ENCODE results near the gene RPS16. TPM values are rescaled to one million over a fixed set of nuclear protein-coding genes. Genes with fewer than 3 reads are reported as not detected.
"Not testable (repeated sequence)": the region's sequence is repeated elsewhere in the genome, so short reads cannot be mapped to it uniquely, and the experiment has no call there.

Gene RPS16
- total RNA-seq, 1 donor from 2014 or later: 1,721 TPM

- Histone ChIP-seq H3K4me3 (ENCODE audit: low read depth, low read length) (no peak overlapping the region), H3K36me3 (ENCODE audit: control insufficient read depth, insufficient read depth, low read length) (peaks cover 1% of the 10 kb centered on the region), H3K27me3 (ENCODE audit: control insufficient read depth, insufficient read depth, low read length) (no peaks in the 10 kb centered on the region)
- no peak for DNase-seq (ENCODE audit: low read depth)
- TF ChIP-seq, protein P1, sequence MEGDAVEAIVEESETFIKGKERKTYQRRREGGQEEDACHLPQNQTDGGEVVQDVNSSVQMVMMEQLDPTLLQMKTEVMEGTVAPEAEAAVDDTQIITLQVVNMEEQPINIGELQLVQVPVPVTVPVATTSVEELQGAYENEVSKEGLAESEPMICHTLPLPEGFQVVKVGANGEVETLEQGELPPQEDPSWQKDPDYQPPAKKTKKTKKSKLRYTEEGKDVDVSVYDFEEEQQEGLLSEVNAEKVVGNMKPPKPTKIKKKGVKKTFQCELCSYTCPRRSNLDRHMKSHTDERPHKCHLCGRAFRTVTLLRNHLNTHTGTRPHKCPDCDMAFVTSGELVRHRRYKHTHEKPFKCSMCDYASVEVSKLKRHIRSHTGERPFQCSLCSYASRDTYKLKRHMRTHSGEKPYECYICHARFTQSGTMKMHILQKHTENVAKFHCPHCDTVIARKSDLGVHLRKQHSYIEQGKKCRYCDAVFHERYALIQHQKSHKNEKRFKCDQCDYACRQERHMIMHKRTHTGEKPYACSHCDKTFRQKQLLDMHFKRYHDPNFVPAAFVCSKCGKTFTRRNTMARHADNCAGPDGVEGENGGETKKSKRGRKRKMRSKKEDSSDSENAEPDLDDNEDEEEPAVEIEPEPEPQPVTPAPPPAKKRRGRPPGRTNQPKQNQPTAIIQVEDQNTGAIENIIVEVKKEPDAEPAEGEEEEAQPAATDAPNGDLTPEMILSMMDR (IDR thresholded peaks at IDR 0.05; ENCODE audit: insufficient read depth, low read length, poor library complexity, severe bottlenecking): no peak
Observed at GRCh38 chr19:39479916-39480315, 44.2 kb upstream of the RPS16 start.

- H3K27me3 ChIP-seq (ENCODE audit: control insufficient read depth, insufficient read depth, low read length); H3K36me3 ChIP-seq (ENCODE audit: control insufficient read depth, insufficient read depth, low read length); H3K4me3 ChIP-seq (ENCODE audit: low read depth, low read length); DNase-seq (ENCODE audit: low read depth): not testable (repeated sequence)
Observed at GRCh38 chr19:39479319-39479801, 43.6 kb upstream of the RPS16 start.

- no peak for DNase-seq (ENCODE audit: low read depth)
- H3K27me3 ChIP-seq (ENCODE audit: control insufficient read depth, insufficient read depth, low read length): no peaks in the 10 kb centered on the region
- peaks cover 4% of the 10 kb centered on the region for H3K36me3 ChIP-seq (ENCODE audit: control insufficient read depth, insufficient read depth, low read length)
- H3K4me3 ChIP-seq (ENCODE audit: low read depth, low read length): no peak overlapping the region
- TF ChIP-seq, protein P1 (IDR thresholded peaks at IDR 0.05; ENCODE audit: insufficient read depth, low read length, poor library complexity, severe bottlenecking): no peak
Observed at GRCh38 chr19:39475748-39476147, 40.0 kb upstream of the RPS16 start.

- DNase-seq (ENCODE audit: low read depth): no peak
- Histone ChIP-seq H3K27me3 (ENCODE audit: control insufficient read depth, insufficient read depth, low read length) (no peaks in the 10 kb centered on the region), H3K4me3 (ENCODE audit: low read depth, low read length) (no peak overlapping the region), H3K36me3 (ENCODE audit: control insufficient read depth, insufficient read depth, low read length) (peaks cover 4% of the 10 kb centered on the region)
- TF ChIP-seq, protein P1 (IDR thresholded peaks at IDR 0.05; ENCODE audit: insufficient read depth, low read length, poor library complexity, severe bottlenecking): peak; percentile 98
Observed at GRCh38 chr19:39474139-39474620, 38.4 kb upstream of the RPS16 start.

GRCh38 chr19:39473443-39473960 lies 37.8 kb upstream of the RPS16 start:
- DNase-seq (ENCODE audit: low read depth): no peak
- H3K27me3 ChIP-seq (ENCODE audit: control insufficient read depth, insufficient read depth, low read length): no peaks in the 10 kb centered on the region
- H3K36me3 ChIP-seq (ENCODE audit: control insufficient read depth, insufficient read depth, low read length): peaks cover 4% of the 10 kb centered on the region
- H3K4me3 ChIP-seq (ENCODE audit: low read depth, low read length): no peak overlapping the region
- TF ChIP-seq, protein P1 (IDR thresholded peaks at IDR 0.05; ENCODE audit: insufficient read depth, low read length, poor library complexity, severe bottlenecking): no peak

GRCh38 chr19:39472746-39473442 lies 37.1 kb upstream of the RPS16 start:
- Histone ChIP-seq H3K36me3 (ENCODE audit: control insufficient read depth, insufficient read depth, low read length) (peaks cover 4% of the 10 kb centered on the region), H3K4me3 (ENCODE audit: low read depth, low read length) (no peak overlapping the region), H3K27me3 (ENCODE audit: control insufficient read depth, insufficient read depth, low read length) (no peaks in the 10 kb centered on the region)
- TF ChIP-seq, protein P1 (IDR thresholded peaks at IDR 0.05; ENCODE audit: insufficient read depth, low read length, poor library complexity, severe bottlenecking): no peak
- no peak for DNase-seq (ENCODE audit: low read depth)

Measured in kidney epithelial cell (primary cell).